ENCODE data around the gene GNB4.

GRCh38 chr3:179447251-179447650, 4.0 kb downstream of the GNB4 start:
- TF ChIP-seq POLR2A (IDR thresholded peaks at IDR 0.05) (no peak), POLR2AphosphoS5 (IDR thresholded peaks at IDR 0.05) (no peak)
- TF ChIP-seq, protein P1, sequence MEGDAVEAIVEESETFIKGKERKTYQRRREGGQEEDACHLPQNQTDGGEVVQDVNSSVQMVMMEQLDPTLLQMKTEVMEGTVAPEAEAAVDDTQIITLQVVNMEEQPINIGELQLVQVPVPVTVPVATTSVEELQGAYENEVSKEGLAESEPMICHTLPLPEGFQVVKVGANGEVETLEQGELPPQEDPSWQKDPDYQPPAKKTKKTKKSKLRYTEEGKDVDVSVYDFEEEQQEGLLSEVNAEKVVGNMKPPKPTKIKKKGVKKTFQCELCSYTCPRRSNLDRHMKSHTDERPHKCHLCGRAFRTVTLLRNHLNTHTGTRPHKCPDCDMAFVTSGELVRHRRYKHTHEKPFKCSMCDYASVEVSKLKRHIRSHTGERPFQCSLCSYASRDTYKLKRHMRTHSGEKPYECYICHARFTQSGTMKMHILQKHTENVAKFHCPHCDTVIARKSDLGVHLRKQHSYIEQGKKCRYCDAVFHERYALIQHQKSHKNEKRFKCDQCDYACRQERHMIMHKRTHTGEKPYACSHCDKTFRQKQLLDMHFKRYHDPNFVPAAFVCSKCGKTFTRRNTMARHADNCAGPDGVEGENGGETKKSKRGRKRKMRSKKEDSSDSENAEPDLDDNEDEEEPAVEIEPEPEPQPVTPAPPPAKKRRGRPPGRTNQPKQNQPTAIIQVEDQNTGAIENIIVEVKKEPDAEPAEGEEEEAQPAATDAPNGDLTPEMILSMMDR (IDR thresholded peaks at IDR 0.05), result no peak

Measured in gastroesophageal sphincter (tissue), 3 donors.